ENCODE results near the gene C1orf210.
A peak's percentile ranks its signal among the peaks of the same experiment; 100 is the strongest.

The C1orf210 gene

GRCh38 chr1:43277116-43277876 is 8.1 kb downstream of the C1orf210 start:
- in situ Hi-C loops (cut with MboI; ENCODE audit: low pct_unique_long_range_greater_than_20kb, low sequenced_read_pairs) = no loop called here
- DNase-seq = no peak

- in situ Hi-C loops (cut with MboI; ENCODE audit: low pct_unique_long_range_greater_than_20kb, low sequenced_read_pairs) = no loop called here
- no peak for DNase-seq
Measured at GRCh38 chr1:43276673-43277072, 8.7 kb downstream of the C1orf210 start.

GRCh38 chr1:43275826-43276620 is 9.4 kb downstream of the C1orf210 start:
- in situ Hi-C loops (cut with MboI; ENCODE audit: low pct_unique_long_range_greater_than_20kb, low sequenced_read_pairs) = no loop called here
- no peak for DNase-seq

DNA sequence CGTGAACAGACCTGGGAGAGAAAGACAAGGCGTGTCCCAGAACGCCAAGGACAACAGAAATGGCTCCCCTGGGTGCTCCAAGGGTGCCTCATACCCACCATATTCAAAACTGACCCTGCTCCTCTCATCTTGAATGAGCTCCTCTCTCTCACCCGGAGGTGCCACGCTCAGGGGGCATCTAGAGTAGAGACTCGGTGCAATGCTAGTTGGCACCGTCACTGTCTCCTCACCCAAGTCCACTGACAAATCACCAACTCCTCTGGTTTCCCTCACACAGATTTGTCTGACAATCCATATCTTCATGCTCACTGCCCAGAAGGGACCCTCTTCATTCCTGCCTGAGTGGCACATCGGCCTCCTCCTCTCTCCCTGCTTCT is 10.6 kb downstream of the C1orf210 start:
- in situ Hi-C loops (cut with MboI; ENCODE audit: low pct_unique_long_range_greater_than_20kb, low sequenced_read_pairs) = no loop called here
- no peak for DNase-seq

DNA sequence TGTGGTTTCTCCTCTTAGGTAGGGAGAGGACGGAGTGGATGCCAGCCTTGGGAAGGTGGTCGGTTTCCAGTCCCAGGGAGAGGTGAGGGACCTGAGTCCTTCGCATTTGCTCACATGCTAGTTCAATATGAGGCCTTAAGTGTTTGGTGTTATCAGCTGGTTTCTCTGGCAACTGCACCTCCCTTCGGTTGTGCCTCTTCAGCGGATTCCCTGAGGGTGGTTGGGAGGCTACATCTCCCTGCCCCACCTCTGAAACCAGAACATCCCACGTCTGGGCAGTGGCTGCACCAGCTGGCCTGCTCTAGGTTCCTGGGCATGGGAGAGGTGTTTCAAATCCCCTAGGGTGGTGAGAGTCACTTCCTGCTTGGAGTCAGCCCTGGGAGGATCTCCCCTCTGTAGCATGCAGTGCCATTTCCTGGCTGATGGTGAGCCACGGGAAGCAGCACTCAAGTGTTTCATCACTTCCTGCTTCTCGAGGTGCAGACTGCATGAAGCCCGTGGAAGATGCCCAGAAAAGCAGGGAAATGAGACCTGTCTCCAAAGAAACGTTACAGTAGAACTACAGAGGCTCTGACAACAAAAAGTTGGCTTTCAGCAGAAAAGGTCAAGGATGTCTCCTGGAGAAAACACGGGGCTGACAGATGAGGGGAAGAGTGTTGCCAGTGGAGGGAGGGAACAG is 11.1 kb downstream of the C1orf210 start:
- peak; percentile 70 for DNase-seq

GRCh38 chr1:43273708-43274107 is 11.7 kb downstream of the C1orf210 start:
- no peak for DNase-seq
- in situ Hi-C loops (cut with MboI; ENCODE audit: low pct_unique_long_range_greater_than_20kb, low sequenced_read_pairs) = no loop called here

More for the DNA sequence above, 11.1 kb downstream of the C1orf210 start:
- in situ Hi-C loops (cut with MboI; ENCODE audit: low pct_unique_long_range_greater_than_20kb, low sequenced_read_pairs) = no loop called here

GRCh38 chr1:43272576-43273571 is 12.5 kb downstream of the C1orf210 start:
- DNase-seq = no peak
- in situ Hi-C loops (cut with MboI; ENCODE audit: low pct_unique_long_range_greater_than_20kb, low sequenced_read_pairs) = no loop called here

DNA sequence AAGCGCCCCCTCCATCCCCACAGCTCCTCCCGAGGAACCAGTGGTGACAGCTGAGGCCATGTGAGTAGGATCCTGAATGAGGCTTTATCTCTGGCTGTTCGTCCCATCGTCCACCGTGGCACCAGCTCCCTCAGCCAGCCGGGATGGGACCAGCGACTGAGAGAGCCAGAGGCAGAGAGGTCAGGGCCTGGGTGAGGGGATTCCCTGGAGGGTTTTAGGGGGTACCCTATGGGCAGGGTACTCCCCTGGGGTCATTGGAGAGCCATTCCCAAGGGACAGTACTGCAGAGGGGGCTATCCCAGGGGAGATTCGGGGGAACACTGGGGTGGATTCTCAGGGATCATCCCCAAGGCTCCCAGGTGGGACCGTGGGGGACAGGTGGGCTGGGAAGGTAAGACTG is 13.2 kb downstream of the C1orf210 start:
- in situ Hi-C loops (cut with MboI; ENCODE audit: low pct_unique_long_range_greater_than_20kb, low sequenced_read_pairs) = no loop called here
- DNase-seq = no peak

DNA sequence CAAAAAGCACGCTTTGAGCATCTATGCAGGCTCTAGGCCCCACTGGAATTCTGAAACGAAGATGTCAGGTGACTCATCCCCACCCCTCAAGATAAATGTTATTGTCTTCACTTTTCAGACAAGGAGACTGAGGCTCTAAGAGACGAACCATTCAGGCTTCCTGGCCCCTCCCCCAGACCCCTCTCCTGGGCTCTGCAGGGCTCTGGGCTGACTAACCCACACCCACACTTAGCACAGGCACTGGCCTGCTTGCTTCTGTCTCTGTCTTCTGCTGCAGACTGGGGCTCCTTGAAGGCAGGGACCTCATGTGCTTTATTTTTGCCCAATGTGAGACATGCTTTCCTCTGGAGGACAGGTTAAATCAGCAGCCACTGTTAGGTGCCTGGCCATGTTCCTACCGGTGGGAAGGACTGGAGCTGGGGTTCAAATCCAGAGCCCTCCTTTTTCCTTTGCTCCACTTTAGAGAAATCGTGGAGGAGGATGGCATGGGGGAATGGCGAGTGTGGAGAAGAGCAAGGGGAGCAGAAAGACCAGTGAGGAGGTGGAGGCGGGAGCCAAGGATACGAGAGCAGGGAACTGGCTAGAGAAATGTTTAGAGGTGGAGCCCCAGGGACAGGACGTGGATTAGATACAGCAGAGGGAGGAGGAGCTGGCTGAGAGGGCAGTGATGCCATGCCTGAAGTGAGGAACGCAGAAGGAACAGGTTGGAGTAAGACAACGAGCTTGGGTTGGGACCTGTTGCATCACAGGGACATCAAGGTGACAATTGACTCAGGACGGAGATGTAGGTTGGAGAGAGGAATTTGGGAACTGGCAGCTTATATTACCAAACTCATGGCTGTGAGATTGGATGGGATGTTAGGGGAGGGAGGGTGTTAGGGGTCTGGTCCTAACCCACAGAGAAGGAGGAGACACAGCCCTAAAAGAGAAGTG is 13.9 kb downstream of the C1orf210 start:
- no peak for DNase-seq

GRCh38 chr1:43270421-43271095 is 14.8 kb downstream of the C1orf210 start:
- in situ Hi-C loops (cut with MboI; ENCODE audit: low pct_unique_long_range_greater_than_20kb, low sequenced_read_pairs) = no loop called here
- no peak for DNase-seq

More for the DNA sequence above, 13.9 kb downstream of the C1orf210 start:
- in situ Hi-C loops (cut with MboI; ENCODE audit: low pct_unique_long_range_greater_than_20kb, low sequenced_read_pairs) = no loop called here

GRCh38 chr1:43269627-43270375 is 15.6 kb downstream of the C1orf210 start, which contains the start of gene TMEM125:
TMEM125 (plus strand) TSS chr1:43269983; CDS start chr1:43272723, 2,740 bp downstream.
- in situ Hi-C loops (cut with MboI; ENCODE audit: low pct_unique_long_range_greater_than_20kb, low sequenced_read_pairs) = no loop called here

GRCh38 chr1:43267818-43268425 is 17.5 kb downstream of the C1orf210 start:
- DNase-seq = no peak
- in situ Hi-C loops (cut with MboI; ENCODE audit: low pct_unique_long_range_greater_than_20kb, low sequenced_read_pairs) = no loop called here

More at GRCh38 chr1:43269627-43270375, 15.6 kb downstream of the C1orf210 start, which contains the start of gene TMEM125:
- DNase-seq = no peak

DNA sequence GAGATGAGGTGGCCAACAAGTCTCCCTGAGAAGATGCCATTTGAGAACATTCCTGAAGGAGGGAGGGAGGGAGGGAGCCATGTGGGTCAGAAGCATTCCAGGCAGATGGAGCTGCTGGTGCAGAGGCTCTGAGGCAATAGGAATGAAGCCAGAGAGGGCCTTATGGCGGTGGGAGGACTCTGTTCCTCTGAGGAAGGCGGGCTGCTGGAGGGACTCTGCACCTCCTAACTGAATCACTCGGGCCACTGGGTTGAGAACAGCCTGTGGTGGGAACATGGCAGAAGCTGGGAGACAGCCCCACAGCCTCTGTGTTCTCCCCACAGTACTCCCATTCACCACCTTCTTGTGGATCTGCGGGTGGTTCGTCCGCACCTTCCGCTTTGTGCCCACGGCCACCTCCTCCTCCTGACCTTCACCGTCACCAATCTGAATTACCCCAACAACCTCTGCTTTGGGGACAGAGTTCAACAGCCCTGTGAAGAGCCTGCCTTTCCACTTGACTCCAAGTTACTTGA is 18.0 kb downstream of the C1orf210 start:
- DNase-seq = no peak
- in situ Hi-C loops (cut with MboI; ENCODE audit: low pct_unique_long_range_greater_than_20kb, low sequenced_read_pairs) = no loop called here

- in situ Hi-C loops (cut with MboI; ENCODE audit: low pct_unique_long_range_greater_than_20kb, low sequenced_read_pairs) = no loop called here
- DNase-seq = no peak
Measured at GRCh38 chr1:43266881-43267280, 18.5 kb downstream of the C1orf210 start.

DNA sequence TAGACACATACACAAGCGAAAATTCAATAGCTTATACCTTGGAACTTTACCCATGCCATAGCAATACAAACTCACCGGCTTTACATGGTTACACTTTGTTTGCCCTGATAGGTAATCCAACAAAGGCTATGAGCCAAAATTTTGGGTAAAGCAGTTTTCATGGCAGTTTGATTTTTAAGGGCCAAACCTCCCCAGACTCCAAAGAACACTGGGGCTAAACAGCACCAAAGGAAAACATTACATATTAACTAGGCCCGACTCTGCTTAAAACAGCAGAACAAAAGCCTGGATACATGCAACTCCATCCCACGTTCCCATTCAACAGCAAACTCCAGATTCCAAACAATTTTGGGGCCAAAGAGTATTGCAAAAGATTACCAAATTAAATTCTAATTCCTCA is 19.9 kb downstream of the C1orf210 start:
- DNase-seq = no peak
- in situ Hi-C loops (cut with MboI; ENCODE audit: low pct_unique_long_range_greater_than_20kb, low sequenced_read_pairs) = no loop called here

DNA sequence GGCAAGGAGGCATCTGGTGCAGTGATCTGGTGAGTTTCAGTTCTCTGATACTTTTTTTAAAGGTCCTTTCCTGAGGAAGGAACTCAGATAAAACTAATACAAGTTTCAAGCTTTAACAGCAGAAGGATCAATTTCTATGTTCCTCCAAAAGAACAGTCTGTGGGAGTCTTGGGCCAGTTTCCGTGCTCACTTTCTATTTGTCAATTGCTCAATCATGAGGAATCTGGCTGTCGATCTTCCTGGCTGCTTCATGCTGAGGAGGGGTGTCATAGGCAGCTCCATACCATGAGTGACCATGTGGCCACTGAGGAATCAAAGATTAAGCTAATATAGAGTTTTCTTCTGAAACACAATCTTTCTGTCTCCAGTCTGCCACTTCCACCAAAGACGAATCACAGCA is 27.0 kb downstream of the C1orf210 start:
- in situ Hi-C loops (cut with MboI; ENCODE audit: low pct_unique_long_range_greater_than_20kb, low sequenced_read_pairs) = no loop called here

More for the DNA sequence above, 27.0 kb downstream of the C1orf210 start:
- no peak for DNase-seq
